Activated CD8-positive, alpha-beta memory T cell treated with anti-CD3 and anti-CD28 coated beads, Interleukin-2, amount 10 ng/mL, durations not matched to agents 7 days and 5 days (primary cell): Measurements from ENCODE around the gene CTSE. TPM values are rescaled to one million over a fixed set of nuclear protein-coding genes. Genes with fewer than 3 reads are reported as not detected.

Experiments
- ATAC-seq: fragments of 150-1000 bp; cut with Tn5 transposase; one replicate; pipeline ENCODE4 v1.10.0; 2021; ENCODE audit warnings: moderate library complexity
- CTCF ChIA-PET: fragments of 350-600 bp; sonication (Branson Sonifier 250); formaldehyde crosslinking; loops from one replicate; lab custom pipeline; 2021; ENCODE audit warnings: antibody characterized with exemption; lab: Charles Lee
- DNase-seq: peaks from one replicate; pipeline ENCODE4 v3.0.0-alpha.2; 2020
- H3K27ac Mint-ChIP-seq: one replicate; pipeline ENCODE4 v1.8.0; 2021; ENCODE audit warnings: mild to moderate bottlenecking, mixed read lengths
- H3K27me3 Mint-ChIP-seq: one replicate; pipeline ENCODE4 v1.8.0; 2021; ENCODE audit warnings: mixed read lengths
- H3K36me3 Mint-ChIP-seq: one replicate; pipeline ENCODE4 v1.8.0; 2021; ENCODE audit warnings: mild to moderate bottlenecking, mixed read lengths
- H3K4me1 Mint-ChIP-seq: one replicate; pipeline ENCODE4 v1.8.0; 2021; ENCODE audit warnings: mixed read lengths
- H3K4me3 Mint-ChIP-seq: one replicate; pipeline ENCODE4 v1.8.0; 2021; ENCODE audit warnings: mild to moderate bottlenecking, moderate library complexity, mixed read lengths
- H3K9me3 Mint-ChIP-seq: one replicate; pipeline ENCODE4 v1.8.0; 2022; ENCODE audit warnings: low read depth, mixed read lengths
- total RNA-seq, 2 experiments: library from RNA; stranded (reverse); gene quantifications; one replicate each; pipeline ENCODE4 v1.2.3, GENCODE V29; 2021

Gene CTSE
- total RNA-seq, 2 experiments from 2014 or later = not detected

DNA sequence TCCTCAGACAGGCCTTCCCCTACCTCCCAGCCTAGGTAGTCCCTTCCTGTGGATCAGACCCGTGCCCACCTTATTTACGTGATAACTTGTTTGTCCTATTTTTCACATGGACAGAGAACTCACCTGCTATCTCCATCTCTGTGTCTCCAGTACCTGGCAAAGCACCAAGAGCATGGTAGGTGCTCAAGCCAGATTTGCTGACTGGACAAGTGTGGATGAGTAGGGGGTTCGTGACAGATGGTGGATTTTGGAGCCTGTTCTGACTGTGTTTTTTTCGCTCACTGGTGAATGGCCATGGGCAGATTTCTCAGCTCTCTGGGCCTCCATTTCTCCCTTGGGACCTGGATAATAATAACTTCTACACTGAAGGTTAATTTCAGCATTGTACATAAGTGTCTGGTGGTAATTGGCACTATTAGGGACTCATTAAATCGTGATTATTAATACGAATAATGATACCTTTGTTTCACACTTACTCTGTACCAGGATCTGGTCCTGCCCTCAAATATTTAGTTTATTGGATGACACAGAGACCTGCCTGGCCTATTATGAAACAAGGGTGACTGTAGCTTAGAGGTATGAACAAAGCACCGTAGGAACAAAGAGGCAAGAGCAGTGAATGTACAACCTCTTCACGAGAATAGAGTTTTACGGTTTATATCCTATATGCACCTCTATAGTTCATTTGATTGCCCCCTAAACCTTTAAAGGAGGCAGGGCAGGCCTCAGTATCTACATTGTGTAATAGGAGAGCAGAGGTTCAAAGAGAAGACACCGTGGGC lies 56.0 kb downstream of the CTSE start:
- ATAC-seq = no peak
- no peak for DNase-seq
- Mint-ChIP-seq H3K27me3 (no peaks in the 10 kb centered on the region), H3K36me3 (no peaks in the 10 kb centered on the region), H3K9me3 (no peaks in the 10 kb centered on the region), H3K4me3 (no peak overlapping the region), H3K4me1 (no peaks in the 10 kb centered on the region), H3K27ac (no peak overlapping the region)
- CTCF ChIA-PET = interaction anchor here (3.2 to 4.5 kb wide), 2 partner anchors 10 to 309 kb away, joined by 10 to 25 read pairs; no protein-coding TSS in a partner anchor

DNA sequence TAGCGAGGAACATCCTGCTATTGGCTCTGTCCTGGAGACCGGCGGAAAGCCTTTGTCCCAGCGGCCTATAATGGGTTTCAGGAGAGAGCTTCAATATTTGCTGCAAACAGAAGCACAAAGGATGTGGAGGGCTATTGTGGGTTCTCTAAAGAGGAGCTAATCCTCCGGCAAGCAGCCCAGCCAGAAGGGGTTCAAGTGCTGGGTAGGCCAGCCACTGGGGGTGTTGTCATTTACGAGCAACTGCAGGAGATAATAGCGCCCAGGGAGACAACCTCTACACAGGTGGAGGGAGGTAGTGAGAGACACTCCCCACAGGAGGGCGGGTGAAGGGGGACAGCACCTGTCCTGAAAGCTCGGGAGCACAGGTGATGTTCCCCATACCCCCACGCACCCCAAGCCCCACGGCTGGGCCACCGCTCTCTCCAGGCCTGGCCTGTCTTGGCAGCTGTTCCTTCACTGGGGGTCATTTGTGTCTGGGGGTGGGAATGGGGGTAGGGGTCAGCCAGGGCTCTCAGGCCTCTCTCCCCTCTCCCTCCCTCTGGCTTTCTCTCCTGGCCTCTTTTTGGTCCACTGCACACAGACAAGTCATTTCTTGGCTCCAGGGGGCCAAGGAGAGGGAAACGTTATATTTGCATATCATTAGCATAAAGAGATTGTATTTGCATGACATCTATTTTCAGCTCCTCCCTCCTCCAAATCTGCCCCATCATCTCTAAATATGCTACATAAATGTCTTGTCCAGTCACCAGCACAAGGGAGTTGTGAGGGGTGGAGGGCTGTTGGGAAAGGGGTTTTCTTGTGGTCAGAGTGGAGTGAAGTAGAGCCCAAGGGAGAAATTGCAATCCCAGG lies 58.4 kb downstream of the CTSE start:
- ATAC-seq (no peak), DNase-seq (no peak)
- Mint-ChIP-seq H3K36me3 (no peaks in the 10 kb centered on the region), H3K27ac (no peak overlapping the region), H3K27me3 (peaks cover 3% of the 10 kb centered on the region), H3K4me3 (no peak overlapping the region), H3K9me3 (no peaks in the 10 kb centered on the region), H3K4me1 (peaks cover 6% of the 10 kb centered on the region)
- CTCF ChIA-PET = interaction anchor here (0.9 kb wide), 1 partner anchor 12 kb away, joined by 5 read pairs; no protein-coding TSS in a partner anchor

DNA sequence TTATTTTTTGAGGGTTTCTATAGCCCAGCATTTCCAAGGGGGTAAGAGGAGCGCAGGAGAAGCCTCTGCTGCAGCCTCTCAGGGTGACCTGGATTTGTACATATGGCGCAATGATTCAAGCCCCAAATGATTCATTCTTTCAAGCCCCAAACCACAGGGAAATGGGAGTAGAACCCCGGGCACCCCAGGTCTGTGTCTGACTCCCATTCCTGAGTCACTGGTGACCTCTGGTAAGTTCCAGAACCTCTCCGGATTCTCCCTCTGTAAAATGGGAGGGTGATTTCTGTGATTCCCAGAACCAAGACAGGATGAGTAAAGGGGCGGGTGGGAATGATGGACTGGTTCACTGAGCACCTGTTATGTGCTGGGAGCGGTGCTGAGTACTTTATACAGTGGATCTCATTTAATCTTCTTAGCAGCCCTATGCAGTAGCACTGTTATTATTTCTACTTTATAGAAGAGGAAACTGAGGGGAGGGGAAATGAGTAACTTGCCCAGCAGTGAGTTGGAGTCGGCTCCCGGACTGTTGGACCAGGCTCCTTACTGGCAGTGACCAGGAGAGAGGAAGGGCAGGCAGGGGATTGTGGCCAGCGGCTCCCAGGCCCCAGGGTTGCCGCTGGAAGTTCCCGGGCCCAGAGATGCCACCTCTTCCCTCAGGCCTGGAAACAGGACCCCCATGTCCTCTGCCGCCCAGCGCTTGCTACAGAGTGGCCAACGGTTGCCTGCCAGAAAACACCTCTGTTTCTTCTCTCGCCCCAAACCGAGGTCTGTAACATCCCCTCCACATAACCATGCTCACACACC lies 60.1 kb downstream of the CTSE start:
- no peak overlapping the region for H3K27ac Mint-ChIP-seq
- H3K4me1 Mint-ChIP-seq = peaks cover 6% of the 10 kb centered on the region
- DNase-seq (no peak), ATAC-seq (no peak)
- H3K4me3 Mint-ChIP-seq = no peak overlapping the region
- H3K27me3 Mint-ChIP-seq = peaks cover 15% of the 10 kb centered on the region
- CTCF ChIA-PET = no interaction called here
- H3K9me3 Mint-ChIP-seq = no peaks in the 10 kb centered on the region
- no peaks in the 10 kb centered on the region for H3K36me3 Mint-ChIP-seq

- ATAC-seq = no peak
- CTCF ChIA-PET = interaction anchor here (3.0 to 3.9 kb wide), 2 partner anchors 8 to 15 kb away, joined by 10 to 19 read pairs; no protein-coding TSS in a partner anchor
- H3K36me3 Mint-ChIP-seq = no peaks in the 10 kb centered on the region
Measured at GRCh38 chr1:205962821-205963221, 60.9 kb downstream of the CTSE start.

DNA sequence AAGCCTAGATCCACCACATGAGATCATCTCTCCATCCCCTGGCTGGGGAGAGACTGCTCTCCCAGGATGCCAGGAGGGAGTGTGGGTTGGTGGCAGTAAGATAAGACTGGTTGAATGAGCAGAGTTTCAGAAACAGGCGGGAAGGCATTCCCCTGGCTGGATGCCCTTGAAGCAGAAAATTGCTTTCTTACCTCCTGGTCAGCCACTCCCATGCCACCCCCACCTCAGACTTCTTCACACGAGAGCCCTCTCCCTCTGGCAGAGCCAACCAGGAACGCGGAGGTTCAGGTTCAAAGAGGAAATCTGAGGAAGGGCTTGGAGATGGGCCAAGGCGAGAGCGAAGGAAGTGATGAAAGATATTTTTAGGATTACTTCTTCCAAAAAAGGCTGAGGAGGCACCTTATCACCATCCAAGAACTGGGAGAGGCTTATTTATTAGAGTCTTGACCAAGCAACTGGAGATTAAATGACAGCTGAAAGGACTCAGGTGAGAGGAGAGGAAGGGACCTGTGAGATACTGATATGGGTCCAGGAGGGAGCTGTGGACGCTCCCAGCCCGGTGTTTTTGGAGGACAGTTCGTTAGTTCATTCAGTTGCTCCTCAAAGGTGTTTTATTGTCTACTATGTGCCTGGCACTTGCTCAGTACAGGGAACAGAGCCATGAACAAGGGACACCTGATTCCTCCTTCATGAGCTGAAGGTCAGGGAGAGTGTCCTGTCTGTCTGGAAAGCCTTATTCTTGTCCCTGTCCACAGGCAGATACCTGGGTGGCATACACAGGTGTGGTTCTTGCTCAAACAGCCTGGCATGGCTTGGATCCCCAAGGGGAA lies 61.5 kb downstream of the CTSE start:
- Mint-ChIP-seq H3K27ac (no peak overlapping the region), H3K36me3 (no peaks in the 10 kb centered on the region), H3K9me3 (no peaks in the 10 kb centered on the region), H3K27me3 (peaks cover 21% of the 10 kb centered on the region), H3K4me1 (peaks cover 6% of the 10 kb centered on the region), H3K4me3 (no peak overlapping the region)
- no peak for ATAC-seq
- no peak for DNase-seq
- CTCF ChIA-PET = interaction anchor here (0.6 to 3.9 kb wide), 4 partner anchors 9 to 45 kb away, joined by 3 to 19 read pairs (median 6); no protein-coding TSS in a partner anchor

More at GRCh38 chr1:205962821-205963221, 60.9 kb downstream of the CTSE start:
- Mint-ChIP-seq H3K9me3 (no peaks in the 10 kb centered on the region), H3K4me1 (peaks cover 6% of the 10 kb centered on the region), H3K27ac (no peak overlapping the region), H3K4me3 (no peak overlapping the region), H3K27me3 (peaks cover 18% of the 10 kb centered on the region)
- no peak for DNase-seq

DNA sequence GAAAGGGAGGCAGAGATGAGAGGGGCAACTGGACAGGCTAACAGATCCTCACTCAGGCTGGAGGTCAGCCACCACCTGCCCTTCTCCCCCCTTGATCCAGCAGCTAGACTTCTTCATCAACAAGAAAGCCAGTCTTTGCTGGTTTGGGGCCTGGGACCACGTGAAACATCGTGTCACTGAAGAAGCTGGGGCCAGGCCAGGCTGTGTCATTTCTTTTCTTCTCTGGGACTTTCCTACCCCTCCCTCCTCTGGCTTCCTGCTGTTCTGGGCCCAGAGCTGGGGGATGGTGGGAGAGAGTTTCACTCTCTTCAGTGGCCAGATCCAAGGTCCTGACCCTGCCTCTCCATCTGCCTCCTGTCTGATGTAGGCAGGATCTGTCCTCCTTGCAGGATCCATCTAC lies 62.3 kb downstream of the CTSE start:
- CTCF ChIA-PET = interaction anchor here (0.6 to 3.9 kb wide), 4 partner anchors 10 to 44 kb away, joined by 3 to 19 read pairs (median 6); no protein-coding TSS in a partner anchor
- Mint-ChIP-seq H3K27ac (no peak overlapping the region), H3K4me3 (no peak overlapping the region), H3K27me3 (peaks cover 24% of the 10 kb centered on the region), H3K4me1 (peaks cover 6% of the 10 kb centered on the region), H3K36me3 (no peaks in the 10 kb centered on the region), H3K9me3 (no peaks in the 10 kb centered on the region)
- DNase-seq = no peak
- peak; percentile 30 for ATAC-seq

DNA sequence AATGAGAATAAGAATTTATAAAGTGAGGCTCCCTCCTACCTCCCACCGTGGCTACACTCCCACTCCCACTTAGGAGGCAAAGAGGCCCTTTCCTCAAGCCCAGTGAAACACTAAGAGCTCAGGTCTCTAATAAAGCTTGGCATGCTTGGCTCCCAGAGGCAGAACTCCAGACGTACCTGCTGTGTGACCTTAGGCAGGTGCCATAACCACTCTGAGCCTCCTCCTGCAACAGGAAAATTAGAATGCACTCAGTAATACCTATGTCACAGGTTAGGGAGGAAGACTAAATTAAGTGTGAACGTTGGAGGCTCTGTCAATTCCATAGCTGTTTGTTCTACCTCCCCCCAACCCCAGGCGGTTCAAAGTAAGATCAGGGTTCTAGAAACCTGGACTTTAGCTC lies 63.9 kb downstream of the CTSE start:
- Mint-ChIP-seq H3K27me3 (peaks cover 33% of the 10 kb centered on the region), H3K27ac (no peak overlapping the region), H3K4me3 (no peak overlapping the region), H3K36me3 (no peaks in the 10 kb centered on the region), H3K9me3 (no peaks in the 10 kb centered on the region), H3K4me1 (peaks cover 6% of the 10 kb centered on the region)
- ATAC-seq = no peak
- CTCF ChIA-PET = interaction anchor here (3.0 to 3.9 kb wide), 2 partner anchors 11 to 18 kb away, joined by 10 to 19 read pairs; no protein-coding TSS in a partner anchor
- DNase-seq = no peak

Other genes starting within 250 kb of the CTSE start
- 10 to 100 TPM; 51.0 to 61.4 TPM for gene RAB29, start 248.4 kb downstream of the CTSE start, total RNA-seq
- gene SLC41A1, start 210.7 kb downstream of the CTSE start, total RNA-seq = 10 to 100 TPM; 13.3 to 16.7 TPM
- under 1 TPM; 0.30 to 0.44 TPM for gene PM20D1, start 173.8 kb downstream of the CTSE start, total RNA-seq
- gene SLC26A9, start 80.4 kb downstream of the CTSE start, total RNA-seq = not detected
- gene RAB7B, start 20.5 kb downstream of the CTSE start, total RNA-seq = not detected
- gene RHEX, start 29.3 kb upstream of the CTSE start, total RNA-seq = not detected
- gene AVPR1B, start 93.5 kb upstream of the CTSE start, total RNA-seq = not detected
- gene FAM72A, start 178.9 kb upstream of the CTSE start, total RNA-seq = 10 to 100 TPM; 36.3 to 37.4 TPM
- 100 to 1,000 TPM; 124 to 130 TPM for gene SRGAP2, start 179.6 kb upstream of the CTSE start, total RNA-seq